NB4 (cell line): ENCODE data around the gene PDK2.

Source experiments
- DNase-seq: peaks from one replicate; pipeline ENCODE4 v3.0.0; 2010; ENCODE audit warnings: low read depth
- H3K4me3 ChIP-seq: one replicate; pipeline ENCODE4 v1.5.1; 2011; ENCODE audit warnings: mild to moderate bottlenecking, low read depth, low read length, moderate library complexity
- MYC ChIP-seq: IDR thresholded peaks from 2 replicates; pipeline ENCODE4 v1.6.1; 2011; ENCODE audit warnings: low read depth, low read length
- POLR2A ChIP-seq: IDR thresholded peaks from 2 replicates; pipeline ENCODE4 v1.6.1; 2011; ENCODE audit warnings: mild to moderate bottlenecking; ENCODE audit not compliant: insufficient read length; ENCODE audit errors: extremely low read depth
- TF ChIP-seq, protein P1 (sequence below): IDR thresholded peaks from one replicate; pipeline ENCODE4 v1.5.1; 2012; ENCODE audit warnings: low read depth, low read length
- TF ChIP-seq, protein P2 (sequence below): IDR thresholded peaks from 2 replicates; pipeline ENCODE4 v1.6.1; 2011; ENCODE audit warnings: low read depth, low read length

PDK2 gene

DNA sequence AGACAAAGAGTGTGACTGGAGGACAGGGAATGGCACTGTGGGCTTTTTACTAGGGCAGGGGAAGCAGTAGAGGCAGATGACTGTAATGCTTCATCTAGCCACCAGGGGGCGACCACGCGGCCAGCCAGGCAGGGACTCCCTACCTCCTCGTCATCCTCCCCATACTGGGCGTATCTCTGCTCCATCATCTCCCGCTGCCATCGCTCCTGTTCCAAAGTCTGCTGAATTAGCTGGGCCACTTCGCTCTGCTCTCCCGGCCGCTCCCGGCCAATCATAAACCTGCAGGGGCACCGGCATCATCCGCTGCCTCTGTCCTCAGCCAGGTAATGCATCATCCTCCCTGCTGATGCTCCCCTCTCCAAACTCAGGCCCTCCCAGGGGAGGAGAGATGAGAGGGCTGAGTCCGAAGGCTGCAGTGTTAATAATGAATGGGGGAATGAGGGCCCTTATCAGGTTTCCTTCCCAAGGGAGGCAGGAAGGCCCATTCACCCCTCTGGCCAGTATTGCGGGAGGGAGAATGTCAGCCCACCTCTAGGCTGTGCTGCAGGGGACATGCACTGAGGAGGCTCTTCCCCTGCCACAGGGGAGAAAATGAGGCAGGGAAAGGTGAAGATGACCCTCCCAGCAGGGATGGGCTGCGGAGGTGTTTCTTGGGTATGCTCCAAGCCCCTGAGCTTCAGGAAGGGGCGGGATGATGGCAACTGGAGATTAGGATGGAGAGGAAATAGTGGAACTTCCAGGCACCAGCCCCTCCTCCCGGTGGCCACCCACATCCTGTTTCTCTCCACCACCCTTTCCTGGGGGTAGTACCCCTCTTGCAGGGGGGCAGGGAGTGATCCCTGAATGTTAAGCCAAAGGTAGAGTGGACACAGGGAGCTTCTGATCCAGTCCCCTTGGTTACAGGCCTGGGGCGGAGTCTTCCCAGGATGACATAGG, 45.1 kb downstream of the PDK2 start:
- TF ChIP-seq, protein P1, sequence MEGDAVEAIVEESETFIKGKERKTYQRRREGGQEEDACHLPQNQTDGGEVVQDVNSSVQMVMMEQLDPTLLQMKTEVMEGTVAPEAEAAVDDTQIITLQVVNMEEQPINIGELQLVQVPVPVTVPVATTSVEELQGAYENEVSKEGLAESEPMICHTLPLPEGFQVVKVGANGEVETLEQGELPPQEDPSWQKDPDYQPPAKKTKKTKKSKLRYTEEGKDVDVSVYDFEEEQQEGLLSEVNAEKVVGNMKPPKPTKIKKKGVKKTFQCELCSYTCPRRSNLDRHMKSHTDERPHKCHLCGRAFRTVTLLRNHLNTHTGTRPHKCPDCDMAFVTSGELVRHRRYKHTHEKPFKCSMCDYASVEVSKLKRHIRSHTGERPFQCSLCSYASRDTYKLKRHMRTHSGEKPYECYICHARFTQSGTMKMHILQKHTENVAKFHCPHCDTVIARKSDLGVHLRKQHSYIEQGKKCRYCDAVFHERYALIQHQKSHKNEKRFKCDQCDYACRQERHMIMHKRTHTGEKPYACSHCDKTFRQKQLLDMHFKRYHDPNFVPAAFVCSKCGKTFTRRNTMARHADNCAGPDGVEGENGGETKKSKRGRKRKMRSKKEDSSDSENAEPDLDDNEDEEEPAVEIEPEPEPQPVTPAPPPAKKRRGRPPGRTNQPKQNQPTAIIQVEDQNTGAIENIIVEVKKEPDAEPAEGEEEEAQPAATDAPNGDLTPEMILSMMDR, result peak; percentile 45
- TF ChIP-seq POLR2A (no peak), MYC (no peak)
- TF ChIP-seq, protein P2, sequence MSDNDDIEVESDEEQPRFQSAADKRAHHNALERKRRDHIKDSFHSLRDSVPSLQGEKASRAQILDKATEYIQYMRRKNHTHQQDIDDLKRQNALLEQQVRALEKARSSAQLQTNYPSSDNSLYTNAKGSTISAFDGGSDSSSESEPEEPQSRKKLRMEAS, result peak; percentile 69; the same call in 1 of the 2 replicates
- no peak overlapping the region for H3K4me3 ChIP-seq
- peak; percentile 70 for DNase-seq

DNA sequence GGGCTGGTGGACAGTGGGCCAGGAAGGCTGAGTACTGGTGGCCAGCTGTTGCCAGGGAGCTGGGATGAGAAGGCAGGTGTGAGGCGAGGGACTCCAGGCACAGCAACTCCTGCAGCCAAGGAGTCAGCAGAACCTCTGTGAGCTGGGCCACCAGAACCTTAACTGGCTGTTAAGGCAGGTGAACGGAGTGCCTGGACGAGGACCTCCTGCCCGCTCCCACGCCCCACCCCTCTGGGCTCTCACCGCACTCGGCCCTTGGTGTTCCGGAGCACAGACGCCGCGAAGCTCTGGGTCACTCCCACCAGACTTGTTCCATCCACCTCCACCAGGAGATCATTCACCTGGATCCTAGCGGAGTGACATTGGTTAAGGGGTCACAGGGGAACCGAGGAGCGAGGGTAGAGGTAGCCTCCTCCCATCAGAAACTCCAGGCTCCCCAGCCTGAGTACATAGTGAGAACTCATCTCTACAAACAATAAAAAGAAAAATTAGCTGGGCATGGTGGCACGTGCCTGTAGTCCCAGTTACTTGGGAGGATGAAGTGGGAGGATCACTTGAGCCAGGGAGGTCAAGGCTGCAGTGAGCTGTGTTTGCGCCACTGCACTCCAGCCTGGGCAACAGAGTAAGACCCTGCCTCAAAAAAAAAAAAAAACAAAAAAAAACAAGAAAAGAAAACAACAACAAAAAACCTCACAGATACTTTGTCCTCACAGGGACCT, 46.0 kb downstream of the PDK2 start:
- DNase-seq, result no peak
- no peak overlapping the region for H3K4me3 ChIP-seq
- TF ChIP-seq, protein P1, result no peak
- TF ChIP-seq POLR2A (no peak), MYC (no peak)
- TF ChIP-seq, protein P2, result no peak

DNA sequence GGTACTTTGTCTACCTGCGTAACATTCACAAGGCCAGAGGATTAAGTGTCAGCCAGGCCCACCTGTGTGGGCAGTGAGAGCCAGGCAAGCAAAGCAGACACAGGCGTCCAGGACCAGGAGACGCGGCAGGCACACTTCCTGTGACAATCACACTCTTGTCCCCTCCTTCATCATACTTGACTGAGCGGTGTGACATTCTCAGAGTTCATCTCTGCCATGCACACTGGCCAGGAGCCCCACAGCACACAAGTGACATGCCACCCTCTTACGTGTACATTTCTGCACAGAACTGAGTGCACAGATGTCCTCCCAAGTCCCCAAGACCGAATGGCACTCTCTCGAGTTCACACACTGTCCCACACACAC, 46.6 kb downstream of the PDK2 start:
- H3K4me3 ChIP-seq, result no peak overlapping the region
- TF ChIP-seq, protein P1, result no peak
- TF ChIP-seq POLR2A (no peak), MYC (no peak)
- TF ChIP-seq, protein P2, result no peak
- no peak for DNase-seq

DNA sequence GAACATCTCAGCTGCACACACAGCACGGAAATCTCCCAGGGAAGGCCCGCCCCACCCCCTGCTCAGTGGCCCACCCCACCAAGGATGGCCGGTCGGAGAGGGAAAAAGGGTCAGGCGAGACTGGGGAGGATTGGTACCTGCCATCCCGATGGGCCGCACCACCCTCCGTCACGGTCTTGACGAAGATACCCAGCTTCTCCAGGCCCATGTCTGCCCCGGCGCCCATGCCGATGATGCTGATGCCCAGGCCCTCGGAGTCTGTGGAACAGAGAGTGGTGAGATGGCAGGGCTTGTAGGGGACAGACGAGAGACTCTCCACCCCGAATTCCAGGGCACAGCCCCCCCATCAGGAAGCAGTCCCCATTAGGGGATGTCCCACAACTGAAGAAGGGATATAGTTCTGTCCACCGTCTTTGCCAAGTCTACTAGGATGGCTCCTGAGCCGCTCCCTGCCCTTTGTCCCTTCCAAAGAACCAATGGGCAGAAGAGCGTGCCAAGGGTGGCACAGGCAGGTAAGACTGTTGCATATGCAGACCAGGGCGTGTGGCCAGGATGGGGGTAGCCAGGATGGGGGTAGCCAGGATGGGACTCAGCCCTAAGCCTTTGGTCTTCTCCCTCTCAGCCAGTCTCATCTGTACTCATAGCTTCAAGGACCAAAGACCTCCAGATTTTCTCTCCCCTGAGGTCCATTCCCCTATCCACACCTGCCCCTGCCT, 48.5 kb downstream of the PDK2 start:
- no peak for DNase-seq
- TF ChIP-seq, protein P2, result no peak
- TF ChIP-seq MYC (no peak), POLR2A (no peak)
- TF ChIP-seq, protein P1, result no peak
- no peak overlapping the region for H3K4me3 ChIP-seq

DNA sequence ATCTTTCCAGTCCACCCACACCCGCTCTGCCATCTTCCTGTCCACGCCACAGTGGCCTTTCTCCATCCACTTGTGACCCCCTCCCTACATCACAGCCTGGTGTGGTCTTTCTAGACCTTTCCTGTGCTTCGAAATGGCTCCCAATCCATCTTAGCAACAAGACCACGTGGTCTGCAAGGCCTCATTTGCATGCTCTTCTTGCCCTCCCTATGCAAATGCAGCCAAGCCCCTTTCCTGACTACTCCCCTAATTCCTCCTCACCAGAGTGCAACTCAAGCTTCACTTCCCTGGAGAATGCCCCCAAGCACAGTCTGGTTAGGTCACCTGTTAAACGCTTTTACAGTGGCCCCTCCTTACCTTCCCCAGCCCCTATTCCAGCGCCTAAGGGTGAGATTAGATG, 49.2 kb downstream of the PDK2 start:
- no peak overlapping the region for H3K4me3 ChIP-seq
- no peak for DNase-seq
- TF ChIP-seq, protein P1, result no peak
- no peak for TF ChIP-seq MYC
